ENCODE data around the gene SETD2. TPM values are rescaled to one million over a fixed set of nuclear protein-coding genes. Genes with fewer than 3 reads are reported as not detected.

Gene SETD2
- total RNA-seq, 4 donors from 2014 or later: 35.7 to 48.5 (median 40.4) TPM

- in situ Hi-C loops (cut with MboI; ENCODE audit: low sequenced_read_pairs in 4 of 4) (loop anchor here in 1 of 4 donors (25.0 kb wide), 1 partner anchor 325 kb away; the partner anchor contains the start of gene ALS2CL), intact Hi-C loops (cut with DNase I; ENCODE audit: low total_unique reads) (no loop called here)
- Histone ChIP-seq H3K36me3 (peaks cover 0 to 20% of the 10 kb centered on the region in 2 donors), H3K4me1 (peaks cover 18 to 24% of the 10 kb centered on the region in 2 donors), H3K9me3 (no peaks in the 10 kb centered on the region), H3K4me3 (no peak overlapping the region), H3K27ac (peak overlapping the region; percentile 5 to 63 (median 22)), H3K27me3 (no peaks in the 10 kb centered on the region)
- peak in 1 of 2 donors; percentile 74 for DNase-seq
- TF ChIP-seq POLR2A (IDR thresholded peaks at IDR 0.05) (no peak), CTCF (IDR thresholded peaks at IDR 0.05 in 4 of 5, conservative IDR thresholded peaks at IDR 0.05 in 1 of 5) (no peak)
- ATAC-seq: peak in 1 of 2 donors; percentile 39
These were observed 151.3 kb downstream of the SETD2 start for GRCh38 chr3:47012342-47013230.

- peaks cover 0 to 8% of the 10 kb centered on the region in 2 donors for H3K36me3 ChIP-seq
- DNase-seq: no peak
- intact Hi-C loops (cut with DNase I; ENCODE audit: low total_unique reads) (no loop called here), in situ Hi-C loops (cut with MboI; ENCODE audit: low sequenced_read_pairs in 4 of 4) (loop anchor here in 1 of 4 donors (25.0 kb wide), 1 partner anchor 324 kb away; the partner anchor contains the start of gene ALS2CL)
- no peak for ATAC-seq
- H3K4me3 ChIP-seq: no peak overlapping the region
- peak overlapping the region in 2 of 4 donors; percentile 85 to 86 for H3K27ac ChIP-seq
- no peaks in the 10 kb centered on the region for H3K9me3 ChIP-seq
- H3K4me1 ChIP-seq: peaks cover 15 to 18% of the 10 kb centered on the region in 2 donors
- TF ChIP-seq POLR2A (IDR thresholded peaks at IDR 0.05): no peak
- no peak for TF ChIP-seq CTCF (IDR thresholded peaks at IDR 0.05 in 4 of 5, conservative IDR thresholded peaks at IDR 0.05 in 1 of 5)
- H3K27me3 ChIP-seq: no peaks in the 10 kb centered on the region
These were observed 152.5 kb downstream of the SETD2 start for GRCh38 chr3:47011371-47011770.

- ATAC-seq (no peak), DNase-seq (no peak)
- H3K4me1 ChIP-seq: peaks cover 10 to 18% of the 10 kb centered on the region in 2 donors
- TF ChIP-seq CTCF (IDR thresholded peaks at IDR 0.05 in 4 of 5, conservative IDR thresholded peaks at IDR 0.05 in 1 of 5) (no peak), POLR2A (IDR thresholded peaks at IDR 0.05) (no peak)
- H3K36me3 ChIP-seq: peaks cover 0 to 5% of the 10 kb centered on the region in 2 donors
- H3K4me3 ChIP-seq: no peak overlapping the region
- no peaks in the 10 kb centered on the region for H3K27me3 ChIP-seq
- in situ Hi-C loops (cut with MboI; ENCODE audit: low sequenced_read_pairs in 4 of 4): loop anchor here in 1 of 4 donors (25.0 kb wide), 1 partner anchor 324 kb away; the partner anchor contains the start of gene ALS2CL
- intact Hi-C loops (cut with DNase I; ENCODE audit: low total_unique reads): no loop called here
- H3K9me3 ChIP-seq: no peaks in the 10 kb centered on the region
- H3K27ac ChIP-seq: peak overlapping the region in 3 of 4 donors; percentile 14 to 86 (median 85)
These were observed 153.0 kb downstream of the SETD2 start for GRCh38 chr3:47010910-47011309.

- TF ChIP-seq CTCF (IDR thresholded peaks at IDR 0.05 in 4 of 5, conservative IDR thresholded peaks at IDR 0.05 in 1 of 5) (no peak), POLR2A (IDR thresholded peaks at IDR 0.05) (no peak)
These were observed 153.7 kb downstream of the SETD2 start for GRCh38 chr3:47010111-47010712.

More at GRCh38 chr3:47010111-47010712, 153.7 kb downstream of the SETD2 start:
- ATAC-seq (no peak), DNase-seq (no peak)
- intact Hi-C loops (cut with DNase I; ENCODE audit: low total_unique reads) (no loop called here), in situ Hi-C loops (cut with MboI; ENCODE audit: low sequenced_read_pairs in 4 of 4) (loop anchor here in 1 of 4 donors (25.0 kb wide), 1 partner anchor 323 kb away; the partner anchor contains the start of gene ALS2CL)
- peaks cover 6 to 18% of the 10 kb centered on the region in 2 donors for H3K4me1 ChIP-seq
- H3K27me3 ChIP-seq: no peaks in the 10 kb centered on the region
- H3K4me3 ChIP-seq: peak overlapping the region; percentile 55 to 71 (median 66)
- peak overlapping the region; percentile 85 to 88 (median 86) for H3K27ac ChIP-seq
- H3K36me3 ChIP-seq: peaks cover 0 to 5% of the 10 kb centered on the region in 2 donors
- no peaks in the 10 kb centered on the region for H3K9me3 ChIP-seq

All from gastrocnemius medialis (tissue), 4 donors.